ENCODE measurements around the gene LTA.

DNA sequence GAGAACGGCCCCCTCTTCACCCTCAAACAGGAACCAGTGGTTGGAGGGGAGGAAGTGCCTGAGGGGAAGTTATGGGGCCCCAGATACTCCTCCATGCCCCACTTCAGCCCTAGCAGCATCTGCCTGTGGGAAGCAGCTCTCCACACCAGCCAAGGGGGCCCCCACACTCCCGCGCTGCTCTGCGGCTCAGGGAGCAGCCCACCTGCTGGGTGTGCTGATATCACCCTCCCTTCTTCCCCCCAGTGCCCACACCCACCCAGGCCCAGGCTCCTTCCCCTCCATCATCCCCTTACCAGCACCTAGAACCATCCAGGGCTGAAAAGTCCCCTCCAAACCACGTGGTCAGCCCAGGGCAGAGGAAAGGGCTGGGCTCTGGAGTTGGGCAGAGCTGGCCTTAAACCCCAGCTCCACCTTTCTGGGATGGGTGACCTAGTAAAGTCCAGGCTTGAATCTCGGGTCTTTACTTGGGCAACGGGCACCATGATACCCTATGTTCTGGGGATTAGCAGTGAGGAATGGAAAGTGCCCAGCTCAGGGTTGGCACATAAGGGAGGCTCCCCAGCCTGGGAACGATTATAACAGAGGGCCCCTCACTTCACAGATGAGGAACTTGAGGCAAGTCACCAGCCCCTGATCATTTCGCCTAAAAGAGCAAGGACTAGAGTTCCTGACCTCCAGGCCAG is 14.7 kb downstream of the LTA start:
- TF ChIP-seq, protein P1, sequence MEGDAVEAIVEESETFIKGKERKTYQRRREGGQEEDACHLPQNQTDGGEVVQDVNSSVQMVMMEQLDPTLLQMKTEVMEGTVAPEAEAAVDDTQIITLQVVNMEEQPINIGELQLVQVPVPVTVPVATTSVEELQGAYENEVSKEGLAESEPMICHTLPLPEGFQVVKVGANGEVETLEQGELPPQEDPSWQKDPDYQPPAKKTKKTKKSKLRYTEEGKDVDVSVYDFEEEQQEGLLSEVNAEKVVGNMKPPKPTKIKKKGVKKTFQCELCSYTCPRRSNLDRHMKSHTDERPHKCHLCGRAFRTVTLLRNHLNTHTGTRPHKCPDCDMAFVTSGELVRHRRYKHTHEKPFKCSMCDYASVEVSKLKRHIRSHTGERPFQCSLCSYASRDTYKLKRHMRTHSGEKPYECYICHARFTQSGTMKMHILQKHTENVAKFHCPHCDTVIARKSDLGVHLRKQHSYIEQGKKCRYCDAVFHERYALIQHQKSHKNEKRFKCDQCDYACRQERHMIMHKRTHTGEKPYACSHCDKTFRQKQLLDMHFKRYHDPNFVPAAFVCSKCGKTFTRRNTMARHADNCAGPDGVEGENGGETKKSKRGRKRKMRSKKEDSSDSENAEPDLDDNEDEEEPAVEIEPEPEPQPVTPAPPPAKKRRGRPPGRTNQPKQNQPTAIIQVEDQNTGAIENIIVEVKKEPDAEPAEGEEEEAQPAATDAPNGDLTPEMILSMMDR (IDR thresholded peaks at IDR 0.05): no peak
- no peak for TF ChIP-seq SIN3A (IDR thresholded peaks at IDR 0.05; ENCODE audit: borderline replicate concordance, insufficient read depth, low read depth, low read length)
- TF ChIP-seq REST (IDR thresholded peaks at IDR 0.05; ENCODE audit: insufficient read depth in 1 of 2, low read depth in 2 of 2, low read length in 1 of 2): no peak
- no peak for TF ChIP-seq POLR2AphosphoS5 (IDR thresholded peaks at IDR 0.05; ENCODE audit: low read depth, low read length)
- TF ChIP-seq TCF7L2 (IDR thresholded peaks at IDR 0.05; ENCODE audit: low read depth, low read length): no peak

Measured in Panc1 (cell line).